Coronary artery (tissue), 2 donors: Measurements from ENCODE around the gene LZTS3.
A peak's percentile ranks its signal among the peaks of the same experiment; 100 is the strongest.
"Not testable (repeated sequence)": the region's sequence is repeated elsewhere in the genome, so short reads cannot be mapped to it uniquely, and the experiment has no call there.

ENCODE experiments used
- DNase-seq: peaks from one replicate; pipeline ENCODE4 v3.0.0-alpha.2; 2017; ENCODE audit warnings: low spot score
- H3K27ac ChIP-seq, 2 donors: fragments of 200-600 bp; sonication (generic); one replicate each; pipeline ENCODE4 v1.5.1; 2016 to 2019
- H3K4me3 ChIP-seq: fragments of 200-600 bp; sonication (generic); 2 replicates; pipeline ENCODE4 v1.5.1; 2016; ENCODE audit warnings: mild to moderate bottlenecking, moderate library complexity
- CTCF ChIP-seq: fragments of 200-600 bp; sonication (generic); IDR thresholded peaks from one replicate; pipeline ENCODE4 v1.5.1; 2019; ENCODE audit warnings: antibody characterized with exemption

Gene LZTS3

GRCh38 chr20:3119044-3119443 lies 54.3 kb downstream of the LZTS3 start:
- no peak for DNase-seq
- TF ChIP-seq CTCF, result no peak
- H3K4me3 ChIP-seq, result no peak overlapping the region
- H3K27ac ChIP-seq, result no peak overlapping the region

GRCh38 chr20:3117839-3118379 lies 55.4 kb downstream of the LZTS3 start:
- peak overlapping the region in 1 of 2 donors; percentile 21 for H3K27ac ChIP-seq
- TF ChIP-seq CTCF, result peak; percentile 44
- not testable (repeated sequence) for DNase-seq
- peak overlapping the region; percentile 37 for H3K4me3 ChIP-seq

- Histone ChIP-seq H3K27ac (no peak overlapping the region), H3K4me3 (no peak overlapping the region)
- TF ChIP-seq CTCF, result no peak
- no peak for DNase-seq
These were observed 57.0 kb downstream of the LZTS3 start for GRCh38 chr20:3116341-3116740.

- no peak for DNase-seq
- H3K4me3 ChIP-seq, result no peak overlapping the region
- no peak overlapping the region for H3K27ac ChIP-seq
- TF ChIP-seq CTCF, result peak; percentile 52
These were observed 57.9 kb downstream of the LZTS3 start for GRCh38 chr20:3115190-3116107.
